ENCODE measurements around the gene TMPRSS4. TPM values are rescaled to one million over a fixed set of nuclear protein-coding genes. Genes with fewer than 3 reads are reported as not detected.

The TMPRSS4 gene
- total RNA-seq, 1 donor from 2014 or later = not detected

- DNase-seq (ENCODE audit: low read depth, low spot score) = no peak
- no peak overlapping the region for H3K4me3 Mint-ChIP-seq
- TF ChIP-seq, protein P1, sequence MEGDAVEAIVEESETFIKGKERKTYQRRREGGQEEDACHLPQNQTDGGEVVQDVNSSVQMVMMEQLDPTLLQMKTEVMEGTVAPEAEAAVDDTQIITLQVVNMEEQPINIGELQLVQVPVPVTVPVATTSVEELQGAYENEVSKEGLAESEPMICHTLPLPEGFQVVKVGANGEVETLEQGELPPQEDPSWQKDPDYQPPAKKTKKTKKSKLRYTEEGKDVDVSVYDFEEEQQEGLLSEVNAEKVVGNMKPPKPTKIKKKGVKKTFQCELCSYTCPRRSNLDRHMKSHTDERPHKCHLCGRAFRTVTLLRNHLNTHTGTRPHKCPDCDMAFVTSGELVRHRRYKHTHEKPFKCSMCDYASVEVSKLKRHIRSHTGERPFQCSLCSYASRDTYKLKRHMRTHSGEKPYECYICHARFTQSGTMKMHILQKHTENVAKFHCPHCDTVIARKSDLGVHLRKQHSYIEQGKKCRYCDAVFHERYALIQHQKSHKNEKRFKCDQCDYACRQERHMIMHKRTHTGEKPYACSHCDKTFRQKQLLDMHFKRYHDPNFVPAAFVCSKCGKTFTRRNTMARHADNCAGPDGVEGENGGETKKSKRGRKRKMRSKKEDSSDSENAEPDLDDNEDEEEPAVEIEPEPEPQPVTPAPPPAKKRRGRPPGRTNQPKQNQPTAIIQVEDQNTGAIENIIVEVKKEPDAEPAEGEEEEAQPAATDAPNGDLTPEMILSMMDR (conservative IDR thresholded peaks at IDR 0.05) = no peak
- H3K27me3 Mint-ChIP-seq (ENCODE audit: low read depth) = peaks cover 77% of the 10 kb centered on the region
- no peaks in the 10 kb centered on the region for H3K36me3 Mint-ChIP-seq (ENCODE audit: low read depth)
- H3K27ac Mint-ChIP-seq (ENCODE audit: unreplicated experiment) = no peak overlapping the region
- H3K4me1 Mint-ChIP-seq = peaks cover 3% of the 10 kb centered on the region
- H3K9me3 Mint-ChIP-seq = no peaks in the 10 kb centered on the region
These were observed 91.9 kb downstream of the TMPRSS4 start for GRCh38 chr11:118168751-118169150.

DNA sequence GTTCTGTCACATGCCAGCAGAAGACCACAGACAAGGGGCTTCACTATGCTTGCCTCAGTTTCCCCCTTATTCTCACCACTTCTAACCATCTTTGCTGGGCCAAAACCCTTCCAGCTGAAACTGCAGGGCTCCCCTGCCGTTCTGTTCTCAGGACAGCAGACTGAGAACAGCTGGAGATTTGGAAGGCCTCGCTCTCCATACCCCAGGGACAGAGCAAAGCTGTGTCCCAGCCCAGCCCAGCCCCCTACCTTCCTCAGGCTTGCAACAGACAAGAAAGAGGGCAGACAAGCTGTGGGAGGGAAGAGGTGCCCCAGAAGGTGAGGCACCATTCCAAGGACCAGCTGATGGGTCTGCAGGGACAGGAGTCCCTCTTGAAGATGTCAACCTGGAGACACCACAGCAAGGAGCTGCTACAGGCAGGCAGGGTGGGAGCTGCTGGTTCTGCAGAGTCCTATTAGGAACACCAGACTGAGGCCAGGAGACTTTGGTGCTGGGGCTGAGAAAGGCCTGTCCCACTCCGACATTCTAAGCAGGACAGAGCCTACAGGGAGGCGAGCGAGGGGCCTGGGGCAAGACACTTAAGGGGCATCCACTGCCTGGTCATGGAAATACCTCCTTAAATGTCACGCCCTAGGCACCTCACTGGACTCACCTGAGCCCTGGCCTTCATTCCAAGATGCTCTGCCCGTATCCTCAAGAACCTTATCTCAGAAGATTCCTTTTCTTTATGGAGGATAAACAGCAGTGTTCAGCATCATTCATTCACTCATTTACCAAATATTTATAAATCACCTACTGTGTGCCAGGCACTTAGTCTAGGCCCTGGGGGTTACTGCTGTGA, 92.6 kb downstream of the TMPRSS4 start:
- Mint-ChIP-seq H3K27me3 (ENCODE audit: low read depth) (peaks cover 74% of the 10 kb centered on the region), H3K4me3 (no peak overlapping the region), H3K4me1 (peaks cover 3% of the 10 kb centered on the region), H3K36me3 (ENCODE audit: low read depth) (no peaks in the 10 kb centered on the region), H3K9me3 (no peaks in the 10 kb centered on the region), H3K27ac (ENCODE audit: unreplicated experiment) (no peak overlapping the region)
- no peak for DNase-seq (ENCODE audit: low read depth, low spot score)
- TF ChIP-seq, protein P1 (conservative IDR thresholded peaks at IDR 0.05) = no peak

DNA sequence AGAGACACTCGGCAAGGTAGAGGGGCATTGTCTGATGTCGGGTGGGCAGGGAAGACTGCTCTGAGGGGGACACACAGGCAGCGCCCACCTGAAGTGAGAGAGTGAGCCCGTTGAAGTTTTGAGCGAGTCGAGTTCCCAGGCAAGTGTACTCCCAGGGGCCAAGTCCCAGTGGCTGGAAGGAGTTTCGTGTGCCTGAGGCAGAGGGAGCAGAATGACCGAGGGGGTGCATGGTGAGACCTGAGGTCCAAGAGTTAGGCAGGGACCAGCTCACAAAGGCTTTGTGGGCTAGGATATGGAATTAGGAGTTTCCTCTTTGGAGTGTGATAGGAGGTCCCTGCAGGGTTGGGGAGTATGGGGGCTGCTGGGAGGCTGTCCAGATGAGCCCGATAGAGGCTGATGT, 93.4 kb downstream of the TMPRSS4 start:
- Mint-ChIP-seq H3K4me3 (no peak overlapping the region), H3K4me1 (peaks cover 3% of the 10 kb centered on the region), H3K27ac (ENCODE audit: unreplicated experiment) (no peak overlapping the region), H3K27me3 (ENCODE audit: low read depth) (peaks cover 77% of the 10 kb centered on the region), H3K36me3 (ENCODE audit: low read depth) (no peaks in the 10 kb centered on the region), H3K9me3 (no peaks in the 10 kb centered on the region)
- DNase-seq (ENCODE audit: low read depth, low spot score) = no peak
- TF ChIP-seq, protein P1 (conservative IDR thresholded peaks at IDR 0.05) = no peak

DNA sequence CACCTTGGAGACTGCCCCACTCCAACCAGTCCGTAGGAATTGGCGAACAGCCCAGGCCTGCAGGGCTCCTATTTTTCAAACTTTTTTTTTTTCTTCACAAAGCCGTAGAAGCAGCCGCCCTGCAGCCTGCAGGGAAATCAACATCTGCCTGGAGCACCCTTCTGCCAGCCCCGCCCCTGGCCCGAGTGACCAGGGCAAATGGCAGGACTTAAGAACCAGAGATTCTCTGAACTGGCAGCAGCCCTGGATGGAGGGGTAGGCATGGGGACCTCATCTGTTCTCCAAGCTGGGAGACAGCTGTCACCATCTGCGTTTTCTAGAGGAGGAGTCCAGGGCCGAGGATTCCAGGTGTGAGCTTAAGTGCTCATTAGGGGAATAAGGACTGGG, 94.0 kb downstream of the TMPRSS4 start:
- no peak for DNase-seq (ENCODE audit: low read depth, low spot score)
- H3K36me3 Mint-ChIP-seq (ENCODE audit: low read depth) = no peaks in the 10 kb centered on the region
- no peak overlapping the region for H3K27ac Mint-ChIP-seq (ENCODE audit: unreplicated experiment)
- TF ChIP-seq, protein P1 (conservative IDR thresholded peaks at IDR 0.05) = no peak
- H3K9me3 Mint-ChIP-seq = no peaks in the 10 kb centered on the region
- peaks cover 9% of the 10 kb centered on the region for H3K4me1 Mint-ChIP-seq
- H3K4me3 Mint-ChIP-seq = no peak overlapping the region
- peaks cover 80% of the 10 kb centered on the region for H3K27me3 Mint-ChIP-seq (ENCODE audit: low read depth)

Other genes starting within 250 kb of the TMPRSS4 start
- gene FXYD6, start 200.4 kb upstream of the TMPRSS4 start, total RNA-seq = 113 TPM in 2 replicates
- gene TMPRSS13, start 147.7 kb upstream of the TMPRSS4 start, total RNA-seq = 0.34 TPM in 1 of 2 replicates, not detected in the other
- gene IL10RA, start 90.7 kb upstream of the TMPRSS4 start, total RNA-seq = 0.37 and 0.48 TPM in 2 replicates
- gene SMIM35, start 9.9 kb downstream of the TMPRSS4 start, total RNA-seq = not detected in 2 replicates
- gene SCN4B, start 75.7 kb downstream of the TMPRSS4 start, total RNA-seq = 2.0 and 2.4 TPM in 2 replicates
- gene SCN2B, start 99.6 kb downstream of the TMPRSS4 start, total RNA-seq = 0.40 and 0.43 TPM in 2 replicates
- gene JAML, start 147.9 kb downstream of the TMPRSS4 start, total RNA-seq = not detected in 2 replicates
- gene MPZL3, start 175.3 kb downstream of the TMPRSS4 start, total RNA-seq = 0.35 and 0.43 TPM in 2 replicates
- not detected in 2 replicates for gene MPZL2, start 187.2 kb downstream of the TMPRSS4 start, total RNA-seq
- not detected in 2 replicates for gene CD3E, start 227.7 kb downstream of the TMPRSS4 start, total RNA-seq

Measured in neural crest cell (in vitro differentiated cells).